Subcutaneous abdominal adipose tissue (tissue), 5 donors: Measurements from ENCODE around the gene PDXDC1.
"Not testable (repeated sequence)": the region's sequence is repeated elsewhere in the genome, so short reads cannot be mapped to it uniquely, and the experiment has no call there.

Experiments
- H3K27ac ChIP-seq: one replicate; pipeline ENCODE4 v1.7.0; 2013; ENCODE audit warnings: low read depth, mild to moderate bottlenecking, inconsistent platforms, low read length, moderate library complexity
- H3K27me3 ChIP-seq, 5 donors: one replicate each; pipeline ENCODE4 v1.7.0; 2013; ENCODE audit warnings: low read length in 5 of 5, inconsistent platforms in 1 of 5; ENCODE audit not compliant: control insufficient read depth in 5 of 5, insufficient read depth in 4 of 5
- H3K36me3 ChIP-seq, 5 donors: one replicate each; pipeline ENCODE4 v1.7.0; 2013; ENCODE audit warnings: low read length in 5 of 5; ENCODE audit not compliant: control insufficient read depth in 5 of 5, insufficient read depth in 5 of 5
- H3K4me1 ChIP-seq, 5 donors: one replicate each; pipeline ENCODE4 v1.7.0; 2013; ENCODE audit warnings: low read length in 5 of 5, mild to moderate bottlenecking in 3 of 5, moderate library complexity in 1 of 5; ENCODE audit not compliant: control insufficient read depth in 5 of 5, insufficient read depth in 5 of 5
- H3K4me3 ChIP-seq, 5 donors: one replicate each; pipeline ENCODE4 v1.7.0; 2013; ENCODE audit warnings: low read length in 5 of 5, low read depth in 1 of 5
- H3K9ac ChIP-seq, 5 donors: one replicate each; pipeline ENCODE4 v1.7.0; 2013; ENCODE audit warnings: low read length in 5 of 5, mild to moderate bottlenecking in 4 of 5, moderate library complexity in 3 of 5
- H3K9me3 ChIP-seq, 5 donors: one replicate each; pipeline ENCODE4 v1.7.0; 2013; ENCODE audit warnings: low read length in 5 of 5; ENCODE audit not compliant: control insufficient read depth in 5 of 5
- donor health status: healthy.
- donor health status: healthy.
- donor health status: healthy.
- donor health status: healthy.
- donor health status: healthy.

PDXDC1 gene

GRCh38 chr16:15184000-15184399, 209.2 kb downstream of the PDXDC1 start:
- not testable (repeated sequence) for H3K9ac ChIP-seq, H3K27ac ChIP-seq, H3K4me3 ChIP-seq, H3K27me3 ChIP-seq, H3K9me3 ChIP-seq, H3K4me1 ChIP-seq, H3K36me3 ChIP-seq
